Transverse colon (tissue), 4 donors: ENCODE measurements around the gene TMEM174. TPM values are rescaled to one million over a fixed set of nuclear protein-coding genes. Genes with fewer than 3 reads are reported as not detected.

ENCODE experiments used
- DNase-seq: peaks from one replicate; pipeline ENCODE4 v3.0.0-alpha.2; 2019
- H3K27ac ChIP-seq, 4 donors: fragments of 200-600 bp; sonication (generic); 2 replicates each; pipeline ENCODE4 v1.5.1; 2016 to 2018; ENCODE audit warnings: inconsistent platforms in 4 of 4
- H3K27me3 ChIP-seq: fragments of 200-600 bp; sonication (generic); 2 replicates; pipeline ENCODE4 v1.5.1; 2017; ENCODE audit warnings: inconsistent platforms
- H3K36me3 ChIP-seq, 4 donors: fragments of 200-600 bp; sonication (generic); 2 replicates each; pipeline ENCODE4 v1.5.1; 2017 to 2019; ENCODE audit warnings: inconsistent platforms in 4 of 4
- H3K4me1 ChIP-seq, 4 donors: fragments of 200-600 bp; sonication (generic); 2 replicates each; pipeline ENCODE4 v1.5.1; 2017 to 2020; ENCODE audit warnings: inconsistent platforms in 4 of 4
- H3K4me3 ChIP-seq, 4 donors: fragments of 200-600 bp; sonication (generic); 1 replicate in 1 of 4; 2 replicates in 3 of 4; pipeline versions ENCODE4 v1.5.1 to v1.6.1; 2017 to 2019; ENCODE audit warnings: inconsistent platforms in 4 of 4
- H3K9me3 ChIP-seq, 2 donors: fragments of 200-600 bp; sonication (generic); 2 replicates each; pipeline ENCODE4 v1.5.1; 2017 to 2019; ENCODE audit warnings: inconsistent platforms in 2 of 2
- EP300 ChIP-seq: sonication (generic); formaldehyde crosslinking; IDR thresholded peaks from one replicate; pipeline ENCODE4 v1.6.1; 2017; ENCODE audit warnings: antibody characterized with exemption, low read depth
- POLR2A ChIP-seq: fragments of 450-650 bp; IDR thresholded peaks from one replicate; pipeline ENCODE4 v1.6.1; 2016; ENCODE audit warnings: antibody characterized with exemption, mild to moderate bottlenecking, moderate library complexity
- POLR2AphosphoS5 ChIP-seq, 3 donors: sonication (generic); formaldehyde crosslinking; IDR thresholded peaks; one replicate each; pipeline ENCODE4 v1.6.1; 2016; ENCODE audit warnings: antibody characterized with exemption in 3 of 3
- WGBS, 2 donors: methylation state at CpG; one replicate each; pipeline ENCODE4 v1.1.5; 2018; ENCODE audit warnings: low coverage in 1 of 2; 5-methylcytosine and 5-hydroxymethylcytosine counted together
- in situ Hi-C, 4 donors: fragments of 200-750 bp; cut with MboI; loops; one replicate each; pipeline versions ENCODE4 v1.15.0 to v1.15.1; 2017; ENCODE audit warnings: low sequenced_read_pairs in 3 of 4, low pct_ligation_motif_present in 1 of 4, low pct_unique_long_range_greater_than_20kb in 1 of 4
- intact Hi-C: fragments of 100-400 bp; cut with DNase I; formaldehyde crosslinking; loops from one replicate; pipeline ENCODE4 v1.15.1; 2023; ENCODE audit warnings: low total_unique reads
- total RNA-seq, 4 donors: library from RNA; depleted of rRNA; stranded (reverse); fragments of >200 nt; gene quantifications; one replicate each; pipeline ENCODE4 v1.1.0, GENCODE V29; 2016
- TF ChIP-seq, protein P1 (sequence below), 5 experiments: fragments of 200-600 bp in 3 of 5; fragments of 450-650 bp in 2 of 5; sonication (generic) in 3 of 5; IDR thresholded peaks; 1 replicate in 2 of 5; 2 replicates in 3 of 5; pipeline ENCODE4 v1.5.1; 2016 to 2017; ENCODE audit warnings: antibody characterized with exemption in 5 of 5, inconsistent platforms in 3 of 5, mild to moderate bottlenecking in 2 of 5, moderate library complexity in 1 of 5

Gene TMEM174
- total RNA-seq, 4 donors from 2014 or later: 0.64 TPM; not detected in 3

DNA sequence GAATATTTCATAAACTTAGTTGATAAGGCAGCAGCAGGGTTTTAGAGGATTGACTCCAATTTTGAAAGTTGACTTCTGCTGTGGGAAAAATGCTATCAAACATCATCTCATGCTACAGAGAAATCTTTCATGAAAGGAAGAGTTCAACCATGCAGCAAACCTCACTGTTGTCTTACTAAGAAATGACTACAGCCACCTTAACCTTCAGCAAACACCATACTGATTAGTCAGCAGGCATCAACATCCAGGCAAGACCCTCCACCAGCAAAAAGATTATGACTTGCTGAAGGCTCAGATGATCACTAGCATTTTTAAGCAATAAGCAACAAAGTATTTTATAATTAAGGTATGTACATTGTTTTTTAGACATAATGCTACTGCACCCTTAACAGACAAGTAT lies 7.6 kb downstream of the TMEM174 start:
- in situ Hi-C loops (no loop called here), intact Hi-C loops (no loop called here)
- Histone ChIP-seq H3K36me3 (no peaks in the 10 kb centered on the region), H3K4me1 (peaks cover 0 to 21% (median 12%) of the 10 kb centered on the region in 4 donors), H3K27me3 (no peaks in the 10 kb centered on the region), H3K9me3 (peaks cover 0 to 4% of the 10 kb centered on the region in 2 donors), H3K27ac (no peak overlapping the region), H3K4me3 (no peak overlapping the region)
- no peak for DNase-seq
- TF ChIP-seq, protein P1, sequence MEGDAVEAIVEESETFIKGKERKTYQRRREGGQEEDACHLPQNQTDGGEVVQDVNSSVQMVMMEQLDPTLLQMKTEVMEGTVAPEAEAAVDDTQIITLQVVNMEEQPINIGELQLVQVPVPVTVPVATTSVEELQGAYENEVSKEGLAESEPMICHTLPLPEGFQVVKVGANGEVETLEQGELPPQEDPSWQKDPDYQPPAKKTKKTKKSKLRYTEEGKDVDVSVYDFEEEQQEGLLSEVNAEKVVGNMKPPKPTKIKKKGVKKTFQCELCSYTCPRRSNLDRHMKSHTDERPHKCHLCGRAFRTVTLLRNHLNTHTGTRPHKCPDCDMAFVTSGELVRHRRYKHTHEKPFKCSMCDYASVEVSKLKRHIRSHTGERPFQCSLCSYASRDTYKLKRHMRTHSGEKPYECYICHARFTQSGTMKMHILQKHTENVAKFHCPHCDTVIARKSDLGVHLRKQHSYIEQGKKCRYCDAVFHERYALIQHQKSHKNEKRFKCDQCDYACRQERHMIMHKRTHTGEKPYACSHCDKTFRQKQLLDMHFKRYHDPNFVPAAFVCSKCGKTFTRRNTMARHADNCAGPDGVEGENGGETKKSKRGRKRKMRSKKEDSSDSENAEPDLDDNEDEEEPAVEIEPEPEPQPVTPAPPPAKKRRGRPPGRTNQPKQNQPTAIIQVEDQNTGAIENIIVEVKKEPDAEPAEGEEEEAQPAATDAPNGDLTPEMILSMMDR (IDR thresholded peaks at IDR 0.05): no peak
- no peak for TF ChIP-seq POLR2AphosphoS5 (IDR thresholded peaks at IDR 0.05)
- no peak for TF ChIP-seq POLR2A
- TF ChIP-seq EP300: no peak

DNA sequence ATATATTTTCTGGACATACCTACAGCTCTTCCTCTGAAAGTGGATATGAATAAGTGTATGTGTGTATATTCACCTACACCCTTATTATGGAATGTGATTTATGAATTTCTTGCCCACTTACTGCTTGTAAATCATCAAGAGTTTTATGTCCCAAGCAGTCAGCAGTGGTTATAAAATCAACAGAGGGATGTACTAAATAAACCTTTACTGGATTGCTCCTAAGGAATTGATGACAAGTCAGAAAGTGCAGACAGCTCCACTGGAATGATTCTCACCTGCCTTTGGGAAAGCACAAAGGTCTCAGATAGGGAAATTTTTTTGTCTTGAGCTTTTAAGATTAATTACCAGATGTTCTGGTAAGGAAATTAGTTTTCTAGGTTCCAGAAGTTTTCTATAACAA lies 9.3 kb downstream of the TMEM174 start:
- no peak overlapping the region for H3K4me3 ChIP-seq
- no peaks in the 10 kb centered on the region for H3K27me3 ChIP-seq
- TF ChIP-seq POLR2AphosphoS5 (IDR thresholded peaks at IDR 0.05): no peak
- no peak for TF ChIP-seq EP300
- TF ChIP-seq, protein P1 (IDR thresholded peaks at IDR 0.05): no peak
- TF ChIP-seq POLR2A: no peak
- peaks cover 0 to 4% of the 10 kb centered on the region in 2 donors for H3K9me3 ChIP-seq
- intact Hi-C loops: no loop called here
- peaks cover 0 to 21% (median 12%) of the 10 kb centered on the region in 4 donors for H3K4me1 ChIP-seq
- in situ Hi-C loops: no loop called here
- H3K36me3 ChIP-seq: no peaks in the 10 kb centered on the region
- DNase-seq: no peak
- peak overlapping the region; percentile 79 to 85 (median 81) for H3K27ac ChIP-seq

- peaks cover 0 to 4% of the 10 kb centered on the region in 2 donors for H3K9me3 ChIP-seq
- no peaks in the 10 kb centered on the region for H3K36me3 ChIP-seq
- TF ChIP-seq, protein P1 (IDR thresholded peaks at IDR 0.05): no peak
- TF ChIP-seq POLR2AphosphoS5 (IDR thresholded peaks at IDR 0.05) (no peak), POLR2A (no peak)
- no peaks in the 10 kb centered on the region for H3K27me3 ChIP-seq
- no peak overlapping the region for H3K4me3 ChIP-seq
- 42 to 48% methylated on average over 4 to 6 of the region's 6 CpGs for WGBS, 2 donors
- intact Hi-C loops (no loop called here), in situ Hi-C loops (no loop called here)
- peak overlapping the region; percentile 79 to 85 (median 81) for H3K27ac ChIP-seq
- no peak for DNase-seq
- peaks cover 0 to 21% (median 12%) of the 10 kb centered on the region in 4 donors for H3K4me1 ChIP-seq
These were observed 10.0 kb downstream of the TMEM174 start for GRCh38 chr5:73183000-73183399.

DNA sequence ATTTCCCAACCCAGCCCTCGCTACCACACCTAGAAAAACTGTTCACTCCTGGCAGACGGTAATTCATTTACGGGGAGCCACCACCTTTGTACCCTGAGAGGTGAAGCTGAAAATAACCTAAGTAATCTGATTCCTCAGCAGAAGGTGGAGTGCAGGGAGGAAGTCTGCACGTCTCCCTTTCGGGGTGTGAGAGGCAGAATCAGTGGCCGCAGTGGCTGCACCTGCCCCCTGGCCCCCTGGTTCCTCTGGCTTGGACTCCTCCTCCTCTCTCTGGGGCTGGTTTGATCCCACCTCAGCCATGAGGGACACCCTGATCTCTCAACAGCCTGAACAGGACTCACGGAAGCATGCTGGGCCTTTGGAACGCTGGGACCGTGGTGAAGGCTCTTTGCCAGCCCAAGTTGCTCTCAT lies 10.5 kb downstream of the TMEM174 start:
- whole genome bisulfite sequencing, 2 donors: 44 to 57% methylated on average over 3 to 9 of the region's 9 CpGs
- H3K9me3 ChIP-seq: peaks cover 0 to 4% of the 10 kb centered on the region in 2 donors
- TF ChIP-seq, protein P1 (IDR thresholded peaks at IDR 0.05): no peak
- peak; percentile 45 to 89 (median 80) for TF ChIP-seq POLR2AphosphoS5 (IDR thresholded peaks at IDR 0.05)
- TF ChIP-seq EP300: no peak
- TF ChIP-seq POLR2A: peak; percentile 87
- peak overlapping the region in 1 of 4 donors; percentile 14 for H3K4me3 ChIP-seq
- intact Hi-C loops: no loop called here
- in situ Hi-C loops: no loop called here
- DNase-seq: peak; percentile 79
- peaks cover 0 to 21% (median 12%) of the 10 kb centered on the region in 4 donors for H3K4me1 ChIP-seq
- peak overlapping the region; percentile 79 to 85 (median 81) for H3K27ac ChIP-seq
- H3K27me3 ChIP-seq: no peaks in the 10 kb centered on the region
- no peaks in the 10 kb centered on the region for H3K36me3 ChIP-seq
